H1 (cell line): Measurements from ENCODE around the gene TRAF1. TPM values are rescaled to one million over a fixed set of nuclear protein-coding genes. Genes with fewer than 3 reads are reported as not detected.

Source experiments
- BRCA1 ChIP-seq: IDR thresholded peaks from 2 replicates; pipeline ENCODE4 v1.6.1; 2012; ENCODE audit warnings: low read depth, low read length, improper control_type of control experiment
- CHD2 ChIP-seq: IDR thresholded peaks from 2 replicates; pipeline ENCODE4 v1.6.1; 2012; ENCODE audit warnings: low read length, improper control_type of control experiment
- CTBP2 ChIP-seq: IDR thresholded peaks from 2 replicates; pipeline ENCODE4 v1.7.0; 2011; ENCODE audit warnings: borderline replicate concordance, mild to moderate bottlenecking, moderate library complexity, mixed read lengths, low read length; ENCODE audit not compliant: insufficient read depth, insufficient read length
- HDAC6 ChIP-seq: IDR thresholded peaks from one replicate; pipeline ENCODE4 v1.7.1; 2012; ENCODE audit warnings: low read depth, mild to moderate bottlenecking, inconsistent platforms, low read length, moderate library complexity
- NANOG ChIP-seq: IDR thresholded peaks from 2 replicates; pipeline ENCODE4 v1.6.1; 2011; ENCODE audit warnings: low read length, low read depth, mild to moderate bottlenecking, inconsistent platforms; ENCODE audit not compliant: insufficient read depth, poor library complexity, severe bottlenecking
- POLR2AphosphoS5 ChIP-seq: IDR thresholded peaks from 2 replicates; pipeline ENCODE4 v1.6.1; 2011; ENCODE audit warnings: low read depth, low read length
- SIN3A ChIP-seq, 2 experiments: IDR thresholded peaks in 1 of 2; conservative IDR thresholded peaks in 1 of 2; 2 replicates each; pipeline ENCODE4 v1.6.1; 2011 to 2012; ENCODE audit warnings: low read length in 2 of 2, improper control_type of control experiment in 1 of 2, low read depth in 1 of 2, mild to moderate bottlenecking in 1 of 2
- TAF1 ChIP-seq: IDR thresholded peaks from 2 replicates; pipeline ENCODE4 v1.6.1; 2011; ENCODE audit warnings: mild to moderate bottlenecking, low read depth, low read length
- polyA plus RNA-seq, 7 experiments: library from polyadenylated mRNA; depleted of rRNA in 3 of 7; stranded (reverse) in 5 of 7; unstranded in 2 of 7; fragments of >200 nt in 5 of 7; fragments of 200-250 nt in 2 of 7; gene quantifications; 1 replicate in 5 of 7; 2 replicates in 1 of 7; 4 replicates in 1 of 7; pipeline versions ENCODE4 v1.2.1 to v1.2.3, GENCODE V29; 2011 to 2013; ENCODE audit warnings: missing spikeins in 2 of 7, mixed read lengths in 2 of 7
- total RNA-seq: library from RNA; stranded (reverse); fragmentation: NEBNext Ultra II Directional; extraction: Animal tissue kit (Norgen Biotek cat#: 25700); gene quantifications from 2 replicates; pipeline ENCODE4 v1.2.1, GENCODE V29; 2021
- TF ChIP-seq, protein P1 (sequence below): fragments of 300-600 bp; sonication (generic); IDR thresholded peaks from 2 replicates; pipeline ENCODE4 v1.7.1; 2012; ENCODE audit warnings: low read length, moderate library complexity, mild to moderate bottlenecking, inconsistent platforms; ENCODE audit not compliant: insufficient replicate concordance

Gene TRAF1
- total and polyA plus RNA-seq, 2 of the 8 experiments (the other 6 are each of a cell fraction or from before 2014, with no cell fraction given), result 1.6 to 3.2 TPM

DNA sequence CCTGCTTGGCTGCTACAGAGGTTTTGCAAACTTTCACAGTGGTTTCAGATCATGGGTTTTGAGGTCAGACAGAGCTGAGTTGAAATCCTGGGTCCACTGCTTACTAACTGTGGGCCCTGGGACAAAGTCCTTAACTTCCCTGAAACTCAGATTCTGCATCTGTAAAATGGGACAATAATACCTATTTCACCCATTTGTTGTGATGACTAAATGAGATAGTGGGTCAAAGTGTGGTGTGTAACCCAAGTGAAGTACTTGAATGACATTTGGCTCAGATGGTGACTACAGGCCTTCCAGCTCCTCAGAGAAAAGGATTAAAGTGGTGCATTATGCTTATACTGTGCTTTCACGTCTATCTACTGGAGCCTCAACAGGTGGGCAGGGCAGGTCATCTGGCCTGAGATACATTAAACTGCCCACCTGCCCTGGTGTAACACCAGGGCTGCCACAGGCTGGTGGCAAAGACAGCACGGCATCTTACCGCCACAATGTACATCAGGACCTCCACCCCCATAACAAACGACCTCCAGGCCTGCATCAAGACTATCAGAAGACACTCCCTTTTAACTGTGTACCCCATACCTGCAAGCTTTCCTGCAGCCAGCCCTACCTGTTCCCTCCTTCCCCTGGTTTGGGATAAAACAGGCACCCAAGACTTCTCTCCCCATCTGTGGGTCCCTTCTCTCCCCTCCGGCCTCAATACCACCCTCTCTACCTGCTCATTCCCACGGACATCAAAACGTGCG lies 846 bp upstream of the TRAF1 start (continued):
- TF ChIP-seq HDAC6 (no peak), CHD2 (no peak), SIN3A (conservative IDR thresholded peaks at IDR 0.05 in 1 of 2, IDR thresholded peaks at IDR 0.05 in 1 of 2; ENCODE audit: low read depth in 1 of 2, low read length in 2 of 2) (no peak), BRCA1 (no peak), NANOG (no peak), TAF1 (no peak), CTBP2 (no peak), POLR2AphosphoS5 (no peak)
- TF ChIP-seq, protein P1, sequence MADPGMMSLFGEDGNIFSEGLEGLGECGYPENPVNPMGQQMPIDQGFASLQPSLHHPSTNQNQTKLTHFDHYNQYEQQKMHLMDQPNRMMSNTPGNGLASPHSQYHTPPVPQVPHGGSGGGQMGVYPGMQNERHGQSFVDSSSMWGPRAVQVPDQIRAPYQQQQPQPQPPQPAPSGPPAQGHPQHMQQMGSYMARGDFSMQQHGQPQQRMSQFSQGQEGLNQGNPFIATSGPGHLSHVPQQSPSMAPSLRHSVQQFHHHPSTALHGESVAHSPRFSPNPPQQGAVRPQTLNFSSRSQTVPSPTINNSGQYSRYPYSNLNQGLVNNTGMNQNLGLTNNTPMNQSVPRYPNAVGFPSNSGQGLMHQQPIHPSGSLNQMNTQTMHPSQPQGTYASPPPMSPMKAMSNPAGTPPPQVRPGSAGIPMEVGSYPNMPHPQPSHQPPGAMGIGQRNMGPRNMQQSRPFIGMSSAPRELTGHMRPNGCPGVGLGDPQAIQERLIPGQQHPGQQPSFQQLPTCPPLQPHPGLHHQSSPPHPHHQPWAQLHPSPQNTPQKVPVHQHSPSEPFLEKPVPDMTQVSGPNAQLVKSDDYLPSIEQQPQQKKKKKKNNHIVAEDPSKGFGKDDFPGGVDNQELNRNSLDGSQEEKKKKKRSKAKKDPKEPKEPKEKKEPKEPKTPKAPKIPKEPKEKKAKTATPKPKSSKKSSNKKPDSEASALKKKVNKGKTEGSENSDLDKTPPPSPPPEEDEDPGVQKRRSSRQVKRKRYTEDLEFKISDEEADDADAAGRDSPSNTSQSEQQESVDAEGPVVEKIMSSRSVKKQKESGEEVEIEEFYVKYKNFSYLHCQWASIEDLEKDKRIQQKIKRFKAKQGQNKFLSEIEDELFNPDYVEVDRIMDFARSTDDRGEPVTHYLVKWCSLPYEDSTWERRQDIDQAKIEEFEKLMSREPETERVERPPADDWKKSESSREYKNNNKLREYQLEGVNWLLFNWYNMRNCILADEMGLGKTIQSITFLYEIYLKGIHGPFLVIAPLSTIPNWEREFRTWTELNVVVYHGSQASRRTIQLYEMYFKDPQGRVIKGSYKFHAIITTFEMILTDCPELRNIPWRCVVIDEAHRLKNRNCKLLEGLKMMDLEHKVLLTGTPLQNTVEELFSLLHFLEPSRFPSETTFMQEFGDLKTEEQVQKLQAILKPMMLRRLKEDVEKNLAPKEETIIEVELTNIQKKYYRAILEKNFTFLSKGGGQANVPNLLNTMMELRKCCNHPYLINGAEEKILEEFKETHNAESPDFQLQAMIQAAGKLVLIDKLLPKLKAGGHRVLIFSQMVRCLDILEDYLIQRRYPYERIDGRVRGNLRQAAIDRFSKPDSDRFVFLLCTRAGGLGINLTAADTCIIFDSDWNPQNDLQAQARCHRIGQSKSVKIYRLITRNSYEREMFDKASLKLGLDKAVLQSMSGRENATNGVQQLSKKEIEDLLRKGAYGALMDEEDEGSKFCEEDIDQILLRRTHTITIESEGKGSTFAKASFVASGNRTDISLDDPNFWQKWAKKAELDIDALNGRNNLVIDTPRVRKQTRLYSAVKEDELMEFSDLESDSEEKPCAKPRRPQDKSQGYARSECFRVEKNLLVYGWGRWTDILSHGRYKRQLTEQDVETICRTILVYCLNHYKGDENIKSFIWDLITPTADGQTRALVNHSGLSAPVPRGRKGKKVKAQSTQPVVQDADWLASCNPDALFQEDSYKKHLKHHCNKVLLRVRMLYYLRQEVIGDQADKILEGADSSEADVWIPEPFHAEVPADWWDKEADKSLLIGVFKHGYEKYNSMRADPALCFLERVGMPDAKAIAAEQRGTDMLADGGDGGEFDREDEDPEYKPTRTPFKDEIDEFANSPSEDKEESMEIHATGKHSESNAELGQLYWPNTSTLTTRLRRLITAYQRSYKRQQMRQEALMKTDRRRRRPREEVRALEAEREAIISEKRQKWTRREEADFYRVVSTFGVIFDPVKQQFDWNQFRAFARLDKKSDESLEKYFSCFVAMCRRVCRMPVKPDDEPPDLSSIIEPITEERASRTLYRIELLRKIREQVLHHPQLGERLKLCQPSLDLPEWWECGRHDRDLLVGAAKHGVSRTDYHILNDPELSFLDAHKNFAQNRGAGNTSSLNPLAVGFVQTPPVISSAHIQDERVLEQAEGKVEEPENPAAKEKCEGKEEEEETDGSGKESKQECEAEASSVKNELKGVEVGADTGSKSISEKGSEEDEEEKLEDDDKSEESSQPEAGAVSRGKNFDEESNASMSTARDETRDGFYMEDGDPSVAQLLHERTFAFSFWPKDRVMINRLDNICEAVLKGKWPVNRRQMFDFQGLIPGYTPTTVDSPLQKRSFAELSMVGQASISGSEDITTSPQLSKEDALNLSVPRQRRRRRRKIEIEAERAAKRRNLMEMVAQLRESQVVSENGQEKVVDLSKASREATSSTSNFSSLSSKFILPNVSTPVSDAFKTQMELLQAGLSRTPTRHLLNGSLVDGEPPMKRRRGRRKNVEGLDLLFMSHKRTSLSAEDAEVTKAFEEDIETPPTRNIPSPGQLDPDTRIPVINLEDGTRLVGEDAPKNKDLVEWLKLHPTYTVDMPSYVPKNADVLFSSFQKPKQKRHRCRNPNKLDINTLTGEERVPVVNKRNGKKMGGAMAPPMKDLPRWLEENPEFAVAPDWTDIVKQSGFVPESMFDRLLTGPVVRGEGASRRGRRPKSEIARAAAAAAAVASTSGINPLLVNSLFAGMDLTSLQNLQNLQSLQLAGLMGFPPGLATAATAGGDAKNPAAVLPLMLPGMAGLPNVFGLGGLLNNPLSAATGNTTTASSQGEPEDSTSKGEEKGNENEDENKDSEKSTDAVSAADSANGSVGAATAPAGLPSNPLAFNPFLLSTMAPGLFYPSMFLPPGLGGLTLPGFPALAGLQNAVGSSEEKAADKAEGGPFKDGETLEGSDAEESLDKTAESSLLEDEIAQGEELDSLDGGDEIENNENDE, result no peak
